Loucy (cell line): Measurements from ENCODE around the gene DNAJA3.
"Not testable (repeated sequence)": the region's sequence is repeated elsewhere in the genome, so short reads cannot be mapped to it uniquely, and the experiment has no call there.

Experiments used
- CTCF ChIP-seq: fragments of 200-600 bp; sonication (generic); conservative IDR thresholded peaks from 2 replicates; pipeline ENCODE4 v1.5.1; 2014; ENCODE audit warnings: mild to moderate bottlenecking, antibody characterized with exemption, low read length
- EZH2phosphoT487 ChIP-seq: fragments of 200-600 bp; IDR thresholded peaks from 2 replicates; pipeline ENCODE4 v1.6.1; 2018; ENCODE audit warnings: antibody characterized with exemption, mild to moderate bottlenecking, moderate library complexity, borderline replicate concordance

- not testable (repeated sequence) for TF ChIP-seq CTCF, EZH2phosphoT487
Observed at GRCh38 chr16:4393850-4394249, 31.8 kb upstream of the DNAJA3 start.
